GM21825 (cell line): ENCODE results near the gene CDKN1A.

Source experiments
- ATAC-seq: cut with Tn5 transposase; IDR thresholded peaks from one replicate; pipeline ENCODE4 v1.9.1; 2021; ENCODE audit warnings: mild to moderate bottlenecking, moderate library complexity; ENCODE audit not compliant: unreplicated experiment

The CDKN1A gene

DNA sequence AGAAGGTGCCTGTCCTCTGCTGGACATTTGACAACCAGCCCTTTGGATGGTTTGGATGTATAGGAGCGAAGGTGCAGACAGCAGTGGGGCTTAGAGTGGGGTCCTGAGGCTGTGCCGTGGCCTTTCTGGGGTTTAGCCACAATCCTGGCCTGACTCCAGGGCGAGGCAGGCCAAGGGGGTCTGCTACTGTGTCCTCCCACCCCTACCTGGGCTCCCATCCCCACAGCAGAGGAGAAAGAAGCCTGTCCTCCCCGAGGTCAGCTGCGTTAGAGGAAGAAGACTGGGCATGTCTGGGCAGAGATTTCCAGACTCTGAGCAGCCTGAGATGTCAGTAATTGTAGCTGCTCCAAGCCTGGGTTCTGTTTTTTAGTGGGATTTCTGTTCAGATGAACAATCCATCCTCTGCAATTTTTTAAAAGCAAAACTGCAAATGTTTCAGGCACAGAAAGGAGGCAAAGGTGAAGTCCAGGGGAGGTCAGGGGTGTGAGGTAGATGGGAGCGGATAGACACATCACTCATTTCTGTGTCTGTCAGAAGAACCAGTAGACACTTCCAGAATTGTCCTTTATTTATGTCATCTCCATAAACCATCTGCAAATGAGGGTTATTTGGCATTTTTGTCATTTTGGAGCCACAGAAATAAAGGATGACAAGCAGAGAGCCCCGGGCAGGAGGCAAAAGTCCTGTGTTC, 1.3 kb upstream of the CDKN1A start:
- ATAC-seq, result no peak

DNA sequence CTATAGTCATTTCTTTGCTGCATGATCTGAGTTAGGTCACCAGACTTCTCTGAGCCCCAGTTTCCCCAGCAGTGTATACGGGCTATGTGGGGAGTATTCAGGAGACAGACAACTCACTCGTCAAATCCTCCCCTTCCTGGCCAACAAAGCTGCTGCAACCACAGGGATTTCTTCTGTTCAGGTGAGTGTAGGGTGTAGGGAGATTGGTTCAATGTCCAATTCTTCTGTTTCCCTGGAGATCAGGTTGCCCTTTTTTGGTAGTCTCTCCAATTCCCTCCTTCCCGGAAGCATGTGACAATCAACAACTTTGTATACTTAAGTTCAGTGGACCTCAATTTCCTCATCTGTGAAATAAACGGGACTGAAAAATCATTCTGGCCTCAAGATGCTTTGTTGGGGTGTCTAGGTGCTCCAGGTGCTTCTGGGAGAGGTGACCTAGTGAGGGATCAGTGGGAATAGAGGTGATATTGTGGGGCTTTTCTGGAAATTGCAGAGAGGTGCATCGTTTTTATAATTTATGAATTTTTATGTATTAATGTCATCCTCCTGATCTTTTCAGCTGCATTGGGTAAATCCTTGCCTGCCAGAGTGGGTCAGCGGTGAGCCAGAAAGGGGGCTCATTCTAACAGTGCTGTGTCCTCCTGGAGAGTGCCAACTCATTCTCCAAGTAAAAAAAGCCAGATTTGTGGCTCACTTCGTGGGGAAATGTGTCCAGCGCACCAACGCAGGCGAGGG, 594 bp upstream of the CDKN1A start:
- ATAC-seq, result no peak

DNA sequence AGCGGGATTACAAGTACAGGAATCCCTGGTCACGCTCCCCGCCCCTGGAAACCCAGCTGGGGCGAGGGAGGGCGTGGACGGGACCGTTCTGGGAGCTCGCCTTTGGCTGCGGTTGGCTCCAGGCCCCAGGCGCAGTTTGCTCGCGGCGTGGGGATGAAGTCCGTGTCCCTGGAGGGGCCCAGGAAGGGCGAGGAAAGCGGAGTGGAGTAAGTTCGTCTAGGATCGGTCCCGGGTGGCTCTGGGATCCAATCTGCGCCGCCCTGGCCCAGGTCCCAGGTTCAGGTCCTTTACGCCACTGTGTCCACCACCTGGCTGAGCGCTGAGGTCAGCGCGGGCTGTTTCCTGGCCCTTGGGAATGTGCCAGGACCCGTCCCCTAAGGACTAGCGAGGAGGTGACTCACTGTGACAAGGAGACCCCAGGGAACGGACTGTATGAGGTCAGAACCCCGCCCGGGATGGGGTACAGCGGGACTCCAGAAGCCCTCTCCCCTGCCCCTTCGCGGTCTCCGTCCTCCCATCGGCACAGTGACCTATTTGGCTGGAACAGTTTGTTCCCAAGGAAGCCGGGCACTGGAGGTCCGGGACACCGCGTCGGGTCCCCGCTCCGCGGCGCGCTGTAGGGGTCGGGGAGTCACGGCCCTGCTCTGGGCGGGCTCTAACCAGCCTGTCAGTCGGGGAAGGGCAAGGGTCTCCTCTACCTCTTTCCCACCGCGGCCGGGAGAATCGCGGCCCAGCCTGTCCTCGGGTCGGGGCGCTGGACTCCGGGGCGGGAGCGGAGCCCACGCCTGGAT, 724 bp downstream of the CDKN1A start:
- ATAC-seq, result no peak

DNA sequence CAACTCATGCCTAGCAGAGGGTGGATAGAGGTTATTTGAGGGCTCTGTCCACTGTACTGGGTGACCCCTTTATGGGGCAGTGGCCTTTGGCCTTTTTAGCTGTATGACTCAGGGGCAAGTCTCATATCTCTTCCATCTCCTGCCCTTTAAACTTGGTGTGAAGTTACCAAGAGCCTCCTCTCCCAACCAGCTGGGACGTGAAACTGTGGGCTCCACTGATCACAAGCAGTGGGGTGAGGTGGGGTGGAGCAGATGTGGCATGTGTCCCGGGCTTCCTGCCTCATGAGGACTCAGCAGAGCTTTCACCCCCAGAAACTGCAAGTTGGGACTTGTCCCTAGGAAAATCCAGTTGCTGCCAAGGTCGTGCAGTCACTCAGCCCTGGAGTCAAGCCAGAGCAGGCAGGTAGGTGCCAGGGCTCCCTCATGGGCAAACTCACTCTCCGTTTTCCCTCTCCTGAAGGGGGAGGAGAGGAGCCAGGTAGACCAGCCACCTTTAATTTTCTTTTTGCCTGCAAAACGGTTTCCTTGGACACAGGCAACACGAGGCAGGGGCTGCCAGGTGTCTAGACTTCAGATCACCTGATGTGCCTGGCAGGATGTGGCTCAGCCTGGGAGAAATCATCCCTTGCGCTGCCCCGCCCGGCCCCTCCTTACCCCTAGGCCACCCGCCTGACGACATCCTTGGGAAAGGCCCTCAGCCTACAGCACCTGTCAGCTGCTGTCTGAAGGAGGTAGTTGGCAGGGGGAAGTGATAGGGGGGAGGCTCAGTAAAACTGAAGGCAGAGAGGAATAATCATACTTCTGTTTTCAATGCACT, 4.0 kb downstream of the CDKN1A start:
- peak; percentile 31 for ATAC-seq

DNA sequence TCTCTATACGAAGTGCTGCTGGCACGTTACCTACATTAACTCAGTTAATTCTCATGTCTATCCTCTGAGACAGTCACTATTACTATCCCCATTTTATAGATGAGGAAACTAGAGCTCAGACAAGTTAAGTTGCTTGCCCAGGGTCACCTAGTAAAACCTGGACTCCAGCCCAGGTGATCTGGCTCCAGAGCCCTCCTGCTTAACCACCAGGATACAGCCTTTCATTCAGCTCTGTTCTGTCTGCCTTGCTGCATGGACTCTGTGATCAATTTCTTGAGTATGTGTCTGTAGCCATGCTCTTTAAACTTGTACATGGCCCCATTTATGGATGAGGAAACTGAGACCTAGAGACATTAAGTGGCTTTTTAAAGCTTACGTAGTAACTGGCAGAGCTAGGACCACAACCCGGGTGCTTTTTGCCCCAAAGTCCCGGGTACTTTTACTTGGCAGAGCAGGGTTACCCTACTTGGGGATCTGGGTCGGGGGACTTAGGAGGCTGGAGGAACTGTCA, 4.7 kb downstream of the CDKN1A start:
- ATAC-seq, result no peak

DNA sequence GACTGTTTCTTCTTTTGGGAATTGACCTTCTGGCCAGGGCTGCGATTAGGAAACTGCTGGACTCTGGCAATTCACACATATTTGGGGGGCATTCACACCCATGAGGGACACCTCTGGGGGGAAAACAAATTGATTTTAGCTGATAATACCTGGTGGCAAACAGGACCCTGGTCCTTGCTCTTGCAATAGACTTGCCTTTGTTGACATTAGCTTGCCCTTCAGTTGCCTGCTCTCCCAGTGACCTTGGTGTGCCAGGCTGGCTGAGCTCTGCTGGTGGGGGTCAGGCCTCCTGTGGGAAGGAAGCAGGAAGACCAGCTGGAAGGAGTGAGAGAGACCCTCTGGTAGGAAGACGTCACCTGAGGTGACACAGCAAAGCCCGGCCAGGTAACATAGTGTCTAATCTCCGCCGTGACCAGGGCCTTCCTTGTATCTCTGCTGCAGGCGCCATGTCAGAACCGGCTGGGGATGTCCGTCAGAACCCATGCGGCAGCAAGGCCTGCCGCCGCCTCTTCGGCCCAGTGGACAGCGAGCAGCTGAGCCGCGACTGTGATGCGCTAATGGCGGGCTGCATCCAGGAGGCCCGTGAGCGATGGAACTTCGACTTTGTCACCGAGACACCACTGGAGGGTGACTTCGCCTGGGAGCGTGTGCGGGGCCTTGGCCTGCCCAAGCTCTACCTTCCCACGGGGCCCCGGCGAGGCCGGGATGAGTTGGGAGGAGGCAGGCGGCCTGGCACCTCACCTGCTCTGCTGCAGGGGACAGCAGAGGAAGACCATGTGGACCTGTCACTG, 5.3 kb downstream of the CDKN1A start:
- ATAC-seq, result no peak

DNA sequence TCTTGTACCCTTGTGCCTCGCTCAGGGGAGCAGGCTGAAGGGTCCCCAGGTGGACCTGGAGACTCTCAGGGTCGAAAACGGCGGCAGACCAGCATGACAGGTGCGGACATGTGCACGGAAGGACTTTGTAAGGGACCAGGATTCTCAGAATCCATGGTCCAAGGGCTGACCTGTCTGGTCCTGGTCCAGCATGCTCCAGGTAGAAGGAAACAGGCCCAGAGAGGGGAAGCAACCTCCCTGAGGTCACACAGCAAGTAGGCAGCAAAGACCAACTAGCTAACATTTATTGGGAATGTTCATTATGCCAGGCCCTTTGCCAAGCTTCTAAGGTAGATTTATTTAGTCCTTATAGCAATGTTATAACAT, 5.9 kb downstream of the CDKN1A start:
- ATAC-seq, result no peak

DNA sequence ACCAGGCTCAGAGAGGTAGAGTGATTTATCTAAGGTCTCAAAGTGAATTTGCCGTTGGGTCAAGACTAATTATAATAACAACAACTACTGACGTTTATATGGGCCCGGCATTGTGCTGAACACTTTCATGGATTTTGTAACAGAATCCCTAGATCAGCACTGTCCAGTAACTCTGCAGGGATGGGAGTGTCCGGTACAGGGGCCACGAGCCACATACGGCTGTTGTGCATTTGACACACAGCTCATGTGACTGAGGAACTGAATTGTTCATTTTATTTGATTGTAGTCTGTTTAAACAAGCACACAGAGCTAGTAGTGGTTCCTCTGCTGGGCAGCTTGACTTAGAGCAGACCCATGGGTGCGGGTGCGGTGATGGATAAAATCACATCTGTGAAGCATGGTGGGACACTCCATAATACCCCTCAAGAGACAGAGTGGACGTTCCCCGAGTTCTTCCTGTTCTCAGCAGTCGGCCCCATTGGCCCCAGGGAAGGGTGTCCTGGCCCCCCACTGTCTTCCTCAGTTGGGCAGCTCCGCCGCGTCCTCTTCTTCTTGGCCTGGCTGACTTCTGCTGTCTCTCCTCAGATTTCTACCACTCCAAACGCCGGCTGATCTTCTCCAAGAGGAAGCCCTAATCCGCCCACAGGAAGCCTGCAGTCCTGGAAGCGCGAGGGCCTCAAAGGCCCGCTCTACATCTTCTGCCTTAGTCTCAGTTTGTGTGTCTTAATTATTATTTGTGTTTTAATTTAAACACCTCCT, 6.8 kb downstream of the CDKN1A start:
- no peak for ATAC-seq

DNA sequence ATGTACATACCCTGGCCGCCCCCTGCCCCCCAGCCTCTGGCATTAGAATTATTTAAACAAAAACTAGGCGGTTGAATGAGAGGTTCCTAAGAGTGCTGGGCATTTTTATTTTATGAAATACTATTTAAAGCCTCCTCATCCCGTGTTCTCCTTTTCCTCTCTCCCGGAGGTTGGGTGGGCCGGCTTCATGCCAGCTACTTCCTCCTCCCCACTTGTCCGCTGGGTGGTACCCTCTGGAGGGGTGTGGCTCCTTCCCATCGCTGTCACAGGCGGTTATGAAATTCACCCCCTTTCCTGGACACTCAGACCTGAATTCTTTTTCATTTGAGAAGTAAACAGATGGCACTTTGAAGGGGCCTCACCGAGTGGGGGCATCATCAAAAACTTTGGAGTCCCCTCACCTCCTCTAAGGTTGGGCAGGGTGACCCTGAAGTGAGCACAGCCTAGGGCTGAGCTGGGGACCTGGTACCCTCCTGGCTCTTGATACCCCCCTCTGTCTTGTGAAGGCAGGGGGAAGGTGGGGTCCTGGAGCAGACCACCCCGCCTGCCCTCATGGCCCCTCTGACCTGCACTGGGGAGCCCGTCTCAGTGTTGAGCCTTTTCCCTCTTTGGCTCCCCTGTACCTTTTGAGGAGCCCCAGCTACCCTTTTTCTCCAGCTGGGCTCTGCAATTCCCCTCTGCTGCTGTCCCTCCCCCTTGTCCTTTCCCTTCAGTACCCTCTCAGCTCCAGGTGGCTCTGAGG, 7.6 kb downstream of the CDKN1A start:
- no peak for ATAC-seq

DNA sequence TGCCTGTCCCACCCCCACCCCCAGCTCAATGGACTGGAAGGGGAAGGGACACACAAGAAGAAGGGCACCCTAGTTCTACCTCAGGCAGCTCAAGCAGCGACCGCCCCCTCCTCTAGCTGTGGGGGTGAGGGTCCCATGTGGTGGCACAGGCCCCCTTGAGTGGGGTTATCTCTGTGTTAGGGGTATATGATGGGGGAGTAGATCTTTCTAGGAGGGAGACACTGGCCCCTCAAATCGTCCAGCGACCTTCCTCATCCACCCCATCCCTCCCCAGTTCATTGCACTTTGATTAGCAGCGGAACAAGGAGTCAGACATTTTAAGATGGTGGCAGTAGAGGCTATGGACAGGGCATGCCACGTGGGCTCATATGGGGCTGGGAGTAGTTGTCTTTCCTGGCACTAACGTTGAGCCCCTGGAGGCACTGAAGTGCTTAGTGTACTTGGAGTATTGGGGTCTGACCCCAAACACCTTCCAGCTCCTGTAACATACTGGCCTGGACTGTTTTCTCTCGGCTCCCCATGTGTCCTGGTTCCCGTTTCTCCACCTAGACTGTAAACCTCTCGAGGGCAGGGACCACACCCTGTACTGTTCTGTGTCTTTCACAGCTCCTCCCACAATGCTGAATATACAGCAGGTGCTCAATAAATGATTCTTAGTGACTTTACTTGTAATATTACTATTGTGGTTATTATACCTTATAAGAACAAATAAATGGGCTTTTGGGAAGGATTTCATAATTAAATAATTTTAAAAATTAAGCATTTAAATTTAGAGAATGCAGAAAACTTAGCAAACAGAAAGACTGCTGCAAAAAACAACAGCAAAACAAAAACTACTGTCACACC, 8.4 kb downstream of the CDKN1A start:
- ATAC-seq, result no peak

DNA sequence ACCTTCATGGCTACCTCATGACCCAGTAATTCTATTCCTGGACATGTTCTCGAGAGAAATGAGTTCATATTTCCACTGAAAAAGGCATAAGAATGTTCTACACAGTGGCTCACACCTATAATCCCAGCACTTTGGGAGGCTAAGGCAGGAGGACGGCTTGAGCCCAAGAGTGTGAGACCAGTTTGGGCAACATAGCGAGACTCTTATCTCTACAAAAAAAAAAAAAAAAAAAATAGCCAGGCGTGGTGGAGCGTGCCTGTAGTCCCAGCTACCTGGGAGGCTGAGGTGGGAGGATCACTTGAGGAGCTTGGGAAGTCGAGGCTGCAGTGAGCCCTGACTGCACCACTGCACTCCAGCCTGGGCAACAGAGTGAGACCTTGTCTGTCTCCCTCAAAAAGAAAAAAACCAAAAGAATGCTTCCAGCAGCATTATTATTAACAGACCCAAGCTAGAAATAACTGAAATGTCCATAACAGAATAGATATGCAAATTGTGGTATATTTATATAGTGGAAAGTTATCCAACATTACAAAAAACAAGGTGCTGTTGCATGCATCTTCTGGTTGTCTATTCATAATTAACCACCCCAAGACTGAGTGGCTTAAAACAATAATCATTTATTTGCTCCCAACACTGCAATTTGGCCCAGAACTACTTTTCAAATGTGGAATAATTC, 9.7 kb downstream of the CDKN1A start:
- ATAC-seq, result no peak

DNA sequence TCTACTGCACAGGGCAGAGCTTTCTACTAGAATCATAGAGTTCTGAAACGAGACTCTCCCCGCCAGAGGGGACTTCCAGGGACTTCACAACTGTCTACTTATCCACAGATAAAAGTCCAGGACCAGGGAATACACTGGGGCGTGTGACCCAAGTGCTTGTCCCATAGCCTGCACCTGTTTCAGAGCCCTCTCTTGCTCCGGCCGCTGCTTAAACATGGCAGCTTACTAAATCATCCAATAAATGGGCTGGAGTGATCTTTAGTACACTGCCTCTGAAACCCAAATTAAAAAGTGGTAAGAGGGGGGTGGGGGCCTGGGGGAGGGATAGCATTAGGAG, 10.2 kb downstream of the CDKN1A start:
- no peak for ATAC-seq

DNA sequence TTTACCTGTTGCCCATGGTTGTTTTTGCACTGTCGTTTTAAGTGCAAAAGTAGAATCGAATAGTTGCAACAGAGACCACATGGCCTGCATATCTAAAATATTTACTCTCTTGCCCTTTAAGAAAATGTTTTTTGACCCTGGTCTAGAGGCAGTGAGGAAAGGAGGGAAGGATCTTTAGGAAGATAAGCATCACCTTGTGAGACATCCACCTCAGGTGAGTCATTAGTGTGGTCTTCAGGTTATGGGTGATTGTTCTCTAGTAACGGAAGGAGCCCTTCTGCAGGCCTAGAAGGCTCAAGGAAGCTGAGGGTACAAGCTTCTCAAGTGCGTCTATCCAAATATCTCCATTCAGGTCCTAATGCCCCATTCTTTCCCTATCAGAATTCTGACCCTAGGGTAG, 12.5 kb downstream of the CDKN1A start:
- no peak for ATAC-seq

DNA sequence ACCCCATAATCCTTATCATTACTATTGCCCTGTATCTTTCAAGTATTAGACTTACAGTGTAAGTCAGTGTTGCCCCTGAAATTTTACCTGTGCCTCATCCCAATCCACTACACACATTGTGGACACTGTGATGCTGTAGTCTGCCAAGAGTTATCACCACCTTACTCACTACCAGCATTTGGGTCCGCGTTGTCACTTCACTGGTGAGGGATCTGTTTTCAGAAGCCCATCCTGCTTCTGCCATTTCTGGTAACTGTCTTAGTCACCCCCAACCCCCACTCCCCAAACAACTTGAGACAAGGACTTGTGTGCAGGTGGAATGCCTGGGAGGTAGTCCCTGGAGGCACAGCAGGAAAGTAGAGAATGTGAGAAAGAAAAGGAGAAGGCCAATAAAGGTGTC, 13.1 kb downstream of the CDKN1A start:
- no peak for ATAC-seq

DNA sequence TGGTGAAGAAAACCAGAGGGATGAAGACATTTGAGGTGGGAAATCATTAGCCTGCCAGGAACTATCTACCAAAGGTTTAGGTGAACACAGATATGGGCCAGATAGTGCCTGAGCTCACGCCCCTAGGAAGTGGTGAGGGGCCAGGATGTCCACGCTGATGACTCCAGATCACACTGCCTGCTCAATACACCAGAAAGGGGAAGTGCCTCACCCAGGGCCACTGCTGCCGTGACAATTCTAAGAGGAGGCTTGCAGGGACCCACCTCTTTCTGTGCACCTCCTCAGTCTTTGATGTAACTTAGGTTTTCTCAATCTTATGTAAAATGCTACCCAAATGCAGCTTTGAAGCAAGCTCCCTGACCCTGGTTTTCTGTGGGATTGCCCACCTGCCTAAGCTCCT, 13.7 kb downstream of the CDKN1A start:
- peak; percentile 54 for ATAC-seq

DNA sequence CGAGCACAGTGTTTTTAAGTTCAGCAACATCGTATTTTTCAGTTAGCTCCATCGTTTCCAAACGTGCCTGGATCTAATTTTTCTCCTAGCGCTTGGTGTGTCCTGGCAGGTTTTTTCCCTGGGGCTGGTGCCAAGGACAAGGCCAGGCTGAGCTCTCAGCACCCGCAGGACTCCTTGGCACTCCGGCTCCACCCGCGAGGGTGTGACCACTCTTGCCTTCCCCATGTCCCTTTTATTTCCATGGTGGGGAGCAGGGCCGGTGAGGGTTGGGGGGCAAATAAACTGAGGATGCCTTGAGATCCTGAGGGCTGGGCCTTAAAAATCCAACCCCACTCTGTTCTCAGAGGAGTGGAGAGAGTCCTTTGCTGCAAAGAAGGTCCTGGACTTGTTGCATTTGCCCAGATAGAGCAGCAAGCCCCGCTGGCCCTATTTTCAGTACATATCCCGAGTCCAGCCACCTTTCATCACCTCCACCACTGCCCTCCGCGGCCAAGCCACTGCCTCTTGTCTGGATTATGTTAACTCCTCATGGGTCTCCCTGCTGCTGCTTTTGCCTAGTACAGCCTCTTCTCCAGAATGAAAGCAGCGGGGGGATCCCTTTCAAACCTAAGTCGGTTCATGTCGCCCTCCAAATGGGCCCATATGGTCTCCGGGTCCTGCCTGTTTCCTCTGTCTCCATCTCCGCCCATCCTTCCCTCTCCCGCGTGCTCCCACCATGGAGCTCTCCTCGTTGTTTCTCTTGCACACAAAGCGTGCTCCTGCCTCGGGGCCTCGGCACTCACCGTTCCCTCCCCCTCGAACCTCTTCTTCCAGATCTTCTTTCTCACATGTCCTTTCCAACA, 14.6 kb downstream of the CDKN1A start:
- no peak for ATAC-seq
